ENCODE data around the gene COL4A3. TPM values are rescaled to one million over a fixed set of nuclear protein-coding genes. Genes with fewer than 3 reads are reported as not detected.

Gene COL4A3
- total RNA-seq, 2 donors from 2014 or later: 29.6 to 36.7 TPM

DNA sequence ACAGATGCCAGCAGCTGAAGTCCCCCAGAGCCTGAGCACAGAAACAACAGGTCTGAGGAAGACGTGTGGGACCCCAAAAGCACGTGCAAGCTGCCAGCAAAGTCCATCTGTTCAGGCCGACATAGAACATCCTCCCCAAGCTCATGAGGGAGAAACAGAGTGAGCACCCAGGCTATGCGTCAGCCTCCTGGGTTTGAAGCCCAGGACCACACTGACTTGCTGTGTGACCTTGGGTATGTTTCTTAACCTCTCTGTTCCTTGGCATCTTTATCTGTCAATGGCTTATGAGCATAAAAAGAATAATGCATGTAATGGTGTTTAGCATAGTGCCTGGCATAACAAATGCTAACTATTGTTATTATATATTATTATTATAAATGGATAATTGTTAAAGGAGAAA, 40.7 kb upstream of the COL4A3 start:
- ATAC-seq (ENCODE audit: insufficient number of reproducible peaks, low FRiP score, low read depth): no peak
- no peaks in the 10 kb centered on the region for H3K27me3 ChIP-seq (replicated peaks; ENCODE audit: insufficient read depth)

GRCh38 chr2:227124811-227125210, 39.6 kb upstream of the COL4A3 start:
- H3K4me3 ChIP-seq: no peak overlapping the region
- H3K9me3 ChIP-seq: no peaks in the 10 kb centered on the region
- DNase-seq (ENCODE audit: low spot score) (no peak), ATAC-seq (ENCODE audit: insufficient number of reproducible peaks, low FRiP score, low read depth) (no peak)
- H3K4me1 ChIP-seq (ENCODE audit: control insufficient read depth in 1 of 2, low read depth in 2 of 2): no peaks in the 10 kb centered on the region
- no peaks in the 10 kb centered on the region for H3K27me3 ChIP-seq (replicated peaks; ENCODE audit: insufficient read depth)
- no peaks in the 10 kb centered on the region for H3K36me3 ChIP-seq
- no peak overlapping the region for H3K27ac ChIP-seq
- TF ChIP-seq CTCF (IDR thresholded peaks at IDR 0.05): no peak

More for the DNA sequence above, 40.7 kb upstream of the COL4A3 start:
- Histone ChIP-seq H3K27ac (no peak overlapping the region), H3K36me3 (peaks cover 3% of the 10 kb centered on the region), H3K4me1 (ENCODE audit: control insufficient read depth in 1 of 2, low read depth in 2 of 2) (no peaks in the 10 kb centered on the region), H3K4me3 (no peak overlapping the region), H3K9me3 (no peaks in the 10 kb centered on the region)
- TF ChIP-seq CTCF (IDR thresholded peaks at IDR 0.05): no peak
- no peak for DNase-seq (ENCODE audit: low spot score)

- Histone ChIP-seq H3K36me3 (no peaks in the 10 kb centered on the region), H3K27ac (no peak overlapping the region), H3K9me3 (no peaks in the 10 kb centered on the region), H3K4me3 (no peak overlapping the region), H3K4me1 (ENCODE audit: control insufficient read depth in 1 of 2, low read depth in 2 of 2) (no peaks in the 10 kb centered on the region), H3K27me3 (replicated peaks; ENCODE audit: insufficient read depth) (no peaks in the 10 kb centered on the region)
- no peak for TF ChIP-seq CTCF (IDR thresholded peaks at IDR 0.05)
- DNase-seq (ENCODE audit: low spot score): no peak
- ATAC-seq (ENCODE audit: insufficient number of reproducible peaks, low FRiP score, low read depth): no peak
These were observed 38.9 kb upstream of the COL4A3 start for GRCh38 chr2:227125506-227125905.

DNA sequence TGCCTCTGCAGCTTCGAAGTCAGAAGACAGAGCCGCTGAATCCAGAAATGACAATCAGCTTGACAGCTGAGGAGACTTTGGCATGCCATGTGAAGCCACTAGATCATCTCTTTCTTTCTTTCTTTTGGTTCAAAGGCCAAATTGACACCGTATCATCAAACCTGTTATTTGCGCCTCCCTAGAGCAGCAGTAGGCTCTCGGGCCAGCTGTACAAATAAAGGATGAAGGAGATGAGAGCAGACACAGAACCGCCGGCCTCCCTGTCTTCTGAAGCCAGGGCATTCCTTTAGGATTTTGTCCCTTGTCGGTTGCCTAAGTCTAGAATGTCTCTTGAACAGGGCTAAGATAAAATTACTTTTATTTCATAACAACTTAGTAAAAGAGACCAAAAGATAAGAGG, 37.2 kb upstream of the COL4A3 start:
- no peak for TF ChIP-seq CTCF (IDR thresholded peaks at IDR 0.05)
- Histone ChIP-seq H3K36me3 (no peaks in the 10 kb centered on the region), H3K9me3 (no peaks in the 10 kb centered on the region), H3K27ac (no peak overlapping the region), H3K4me1 (ENCODE audit: control insufficient read depth in 1 of 2, low read depth in 2 of 2) (no peaks in the 10 kb centered on the region), H3K4me3 (no peak overlapping the region), H3K27me3 (replicated peaks; ENCODE audit: insufficient read depth) (no peaks in the 10 kb centered on the region)
- DNase-seq (ENCODE audit: low spot score): no peak
- no peak for ATAC-seq (ENCODE audit: insufficient number of reproducible peaks, low FRiP score, low read depth)

- H3K9me3 ChIP-seq: no peaks in the 10 kb centered on the region
- H3K4me1 ChIP-seq (ENCODE audit: control insufficient read depth in 1 of 2, low read depth in 2 of 2): no peaks in the 10 kb centered on the region
- ATAC-seq (ENCODE audit: insufficient number of reproducible peaks, low FRiP score, low read depth): no peak
- DNase-seq (ENCODE audit: low spot score): no peak
- no peak overlapping the region for H3K27ac ChIP-seq
- H3K4me3 ChIP-seq: no peak overlapping the region
- no peak for TF ChIP-seq CTCF (IDR thresholded peaks at IDR 0.05)
- no peaks in the 10 kb centered on the region for H3K27me3 ChIP-seq (replicated peaks; ENCODE audit: insufficient read depth)
- no peaks in the 10 kb centered on the region for H3K36me3 ChIP-seq
These were observed 33.8 kb upstream of the COL4A3 start for GRCh38 chr2:227130636-227131035.

Data from thoracic aorta (tissue), 2 donors.